ENCODE data around the gene RAB7A.

The RAB7A gene

DNA sequence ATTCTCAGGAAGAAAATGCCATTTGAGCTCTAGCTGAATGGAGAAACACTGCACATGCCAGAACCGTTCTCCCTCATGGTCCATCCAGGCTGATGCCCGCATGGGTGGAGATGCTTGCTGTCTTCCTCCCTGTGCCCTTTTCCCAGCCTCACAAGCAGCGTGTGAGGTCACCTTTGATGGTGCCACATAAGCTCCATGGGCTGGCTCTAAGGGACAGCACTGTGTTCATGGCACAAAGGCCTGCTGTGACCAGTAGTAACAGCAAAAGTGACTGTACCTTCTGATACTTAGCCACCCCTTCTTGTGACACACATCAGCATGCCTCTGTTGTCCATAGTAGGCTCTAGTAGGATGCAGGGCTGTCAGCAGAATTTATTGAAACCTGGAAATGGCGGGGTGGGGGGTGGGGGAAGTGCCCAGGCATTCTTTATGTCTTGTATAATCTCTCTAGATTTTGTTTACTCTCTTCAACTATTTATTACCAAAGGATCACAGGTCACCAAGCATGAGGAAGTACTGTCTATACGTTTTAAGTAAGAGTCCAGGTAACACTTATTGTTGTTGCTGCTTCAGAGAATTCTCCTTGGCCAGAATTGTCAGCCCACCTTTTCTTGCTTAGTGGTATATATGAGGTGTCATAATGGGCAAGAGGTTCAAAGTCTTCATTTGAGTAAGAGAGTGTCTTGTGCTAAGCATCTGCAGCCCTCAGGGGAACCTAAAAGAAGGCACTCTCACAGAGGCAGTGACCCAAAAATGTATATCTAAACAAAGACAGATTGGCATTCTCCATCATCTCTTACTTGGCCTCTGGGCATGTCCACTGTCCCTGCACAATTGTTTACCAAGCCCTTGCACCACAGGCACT, 56.5 kb downstream of the RAB7A start:
- Histone ChIP-seq H2AFZ (no peak overlapping the region), H3K9ac (no peak overlapping the region), H3K4me1 (peaks cover 36% of the 10 kb centered on the region), H3K4me3 (ENCODE audit: low read depth, low read length) (no peak overlapping the region), H3K27ac (no peak overlapping the region), H3K36me3 (ENCODE audit: control insufficient read depth, insufficient read depth, low read length) (no peaks in the 10 kb centered on the region), H3K79me2 (peaks cover 65% of the 10 kb centered on the region), H3K27me3 (ENCODE audit: control insufficient read depth, insufficient read depth, low read length) (no peaks in the 10 kb centered on the region), H3K4me2 (ENCODE audit: low read length) (no peak overlapping the region), H3K9me3 (ENCODE audit: control insufficient read depth, low read length) (no peaks in the 10 kb centered on the region)
- TF ChIP-seq, protein P1, sequence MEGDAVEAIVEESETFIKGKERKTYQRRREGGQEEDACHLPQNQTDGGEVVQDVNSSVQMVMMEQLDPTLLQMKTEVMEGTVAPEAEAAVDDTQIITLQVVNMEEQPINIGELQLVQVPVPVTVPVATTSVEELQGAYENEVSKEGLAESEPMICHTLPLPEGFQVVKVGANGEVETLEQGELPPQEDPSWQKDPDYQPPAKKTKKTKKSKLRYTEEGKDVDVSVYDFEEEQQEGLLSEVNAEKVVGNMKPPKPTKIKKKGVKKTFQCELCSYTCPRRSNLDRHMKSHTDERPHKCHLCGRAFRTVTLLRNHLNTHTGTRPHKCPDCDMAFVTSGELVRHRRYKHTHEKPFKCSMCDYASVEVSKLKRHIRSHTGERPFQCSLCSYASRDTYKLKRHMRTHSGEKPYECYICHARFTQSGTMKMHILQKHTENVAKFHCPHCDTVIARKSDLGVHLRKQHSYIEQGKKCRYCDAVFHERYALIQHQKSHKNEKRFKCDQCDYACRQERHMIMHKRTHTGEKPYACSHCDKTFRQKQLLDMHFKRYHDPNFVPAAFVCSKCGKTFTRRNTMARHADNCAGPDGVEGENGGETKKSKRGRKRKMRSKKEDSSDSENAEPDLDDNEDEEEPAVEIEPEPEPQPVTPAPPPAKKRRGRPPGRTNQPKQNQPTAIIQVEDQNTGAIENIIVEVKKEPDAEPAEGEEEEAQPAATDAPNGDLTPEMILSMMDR (IDR thresholded peaks at IDR 0.05) = no peak

- H3K9ac ChIP-seq = no peak overlapping the region
- H3K9me3 ChIP-seq (ENCODE audit: control insufficient read depth, low read length) = no peaks in the 10 kb centered on the region
- peaks cover 59% of the 10 kb centered on the region for H3K79me2 ChIP-seq
- H3K4me2 ChIP-seq (ENCODE audit: low read length) = no peak overlapping the region
- H3K27me3 ChIP-seq (ENCODE audit: control insufficient read depth, insufficient read depth, low read length) = no peaks in the 10 kb centered on the region
- no peaks in the 10 kb centered on the region for H3K36me3 ChIP-seq (ENCODE audit: control insufficient read depth, insufficient read depth, low read length)
- H3K4me1 ChIP-seq = peaks cover 38% of the 10 kb centered on the region
- TF ChIP-seq, protein P1 (IDR thresholded peaks at IDR 0.05) = no peak
- no peak overlapping the region for H3K27ac ChIP-seq
- no peak overlapping the region for H3K4me3 ChIP-seq (ENCODE audit: low read depth, low read length)
- H2AFZ ChIP-seq = no peak overlapping the region
These were observed 57.8 kb downstream of the RAB7A start for GRCh38 chr3:128783774-128784173.

GRCh38 chr3:128784232-128784631, 58.2 kb downstream of the RAB7A start:
- H3K4me1 ChIP-seq = peaks cover 38% of the 10 kb centered on the region
- no peaks in the 10 kb centered on the region for H3K27me3 ChIP-seq (ENCODE audit: control insufficient read depth, insufficient read depth, low read length)
- no peaks in the 10 kb centered on the region for H3K36me3 ChIP-seq (ENCODE audit: control insufficient read depth, insufficient read depth, low read length)
- no peak overlapping the region for H2AFZ ChIP-seq
- TF ChIP-seq, protein P1 (IDR thresholded peaks at IDR 0.05) = peak; percentile 32
- no peak overlapping the region for H3K27ac ChIP-seq
- no peaks in the 10 kb centered on the region for H3K9me3 ChIP-seq (ENCODE audit: control insufficient read depth, low read length)
- peaks cover 54% of the 10 kb centered on the region for H3K79me2 ChIP-seq
- H3K9ac ChIP-seq = no peak overlapping the region
- H3K4me2 ChIP-seq (ENCODE audit: low read length) = no peak overlapping the region
- H3K4me3 ChIP-seq (ENCODE audit: low read depth, low read length) = no peak overlapping the region

DNA sequence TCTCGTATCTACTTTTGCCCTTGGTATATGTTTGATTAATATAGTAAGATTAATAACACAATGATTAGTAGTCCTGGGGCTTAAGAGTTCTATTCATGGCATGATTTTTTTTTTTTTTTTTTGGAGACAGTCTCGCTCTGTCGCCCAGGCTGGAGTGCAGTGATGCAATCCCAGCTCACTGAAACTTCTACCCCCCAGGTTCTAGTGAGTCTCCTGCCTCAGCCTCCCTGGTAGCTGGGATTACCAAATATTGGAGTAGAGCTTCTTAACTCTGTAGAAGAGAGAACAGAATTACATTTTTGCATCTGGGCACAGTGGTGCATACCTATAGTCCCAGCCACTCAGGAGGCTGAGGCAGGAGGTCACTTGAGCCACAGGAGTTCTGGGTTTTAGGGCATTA, 58.9 kb downstream of the RAB7A start:
- no peaks in the 10 kb centered on the region for H3K9me3 ChIP-seq (ENCODE audit: control insufficient read depth, low read length)
- no peaks in the 10 kb centered on the region for H3K36me3 ChIP-seq (ENCODE audit: control insufficient read depth, insufficient read depth, low read length)
- H3K27me3 ChIP-seq (ENCODE audit: control insufficient read depth, insufficient read depth, low read length) = no peaks in the 10 kb centered on the region
- TF ChIP-seq, protein P1 (IDR thresholded peaks at IDR 0.05) = no peak
- H3K79me2 ChIP-seq = peaks cover 53% of the 10 kb centered on the region
- peaks cover 38% of the 10 kb centered on the region for H3K4me1 ChIP-seq
- H3K4me3 ChIP-seq (ENCODE audit: low read depth, low read length) = no peak overlapping the region
- H2AFZ ChIP-seq = no peak overlapping the region
- H3K9ac ChIP-seq = no peak overlapping the region
- no peak overlapping the region for H3K27ac ChIP-seq
- H3K4me2 ChIP-seq (ENCODE audit: low read length) = no peak overlapping the region

Measured in parathyroid adenoma (tissue), 2 donors.